ENCODE results near the gene STEAP1B. TPM values are rescaled to one million over a fixed set of nuclear protein-coding genes. Genes with fewer than 3 reads are reported as not detected.

Gene STEAP1B
- total RNA-seq, 1 donor from 2014 or later, result 1.4 TPM

GRCh38 chr7:22372863-22373262 is 127.1 kb downstream of the STEAP1B start:
- no peak overlapping the region for H3K27ac Mint-ChIP-seq (ENCODE audit: unreplicated experiment)
- no peak for TF ChIP-seq CTCF (IDR thresholded peaks at IDR 0.05)
- no peaks in the 10 kb centered on the region for H3K36me3 Mint-ChIP-seq (ENCODE audit: unreplicated experiment)
- no peaks in the 10 kb centered on the region for H3K9me3 Mint-ChIP-seq (ENCODE audit: unreplicated experiment)
- no peaks in the 10 kb centered on the region for H3K4me1 Mint-ChIP-seq (ENCODE audit: unreplicated experiment)
- H3K4me3 Mint-ChIP-seq (ENCODE audit: unreplicated experiment), result no peak overlapping the region
- DNase-seq (ENCODE audit: extremely low spot score, unreplicated experiment), result no peak
- peaks cover 6% of the 10 kb centered on the region for H3K27me3 Mint-ChIP-seq (ENCODE audit: unreplicated experiment)

- no peak overlapping the region for H3K4me3 Mint-ChIP-seq (ENCODE audit: unreplicated experiment)
- no peak overlapping the region for H3K27ac Mint-ChIP-seq (ENCODE audit: unreplicated experiment)
- no peak for TF ChIP-seq CTCF (IDR thresholded peaks at IDR 0.05)
- no peaks in the 10 kb centered on the region for H3K9me3 Mint-ChIP-seq (ENCODE audit: unreplicated experiment)
- no peaks in the 10 kb centered on the region for H3K36me3 Mint-ChIP-seq (ENCODE audit: unreplicated experiment)
- H3K27me3 Mint-ChIP-seq (ENCODE audit: unreplicated experiment), result peaks cover 6% of the 10 kb centered on the region
- H3K4me1 Mint-ChIP-seq (ENCODE audit: unreplicated experiment), result no peaks in the 10 kb centered on the region
- DNase-seq (ENCODE audit: extremely low spot score, unreplicated experiment), result no peak
Observed at GRCh38 chr7:22371878-22372277, 128.1 kb downstream of the STEAP1B start.

Other genes starting within 250 kb of the STEAP1B start
- gene RAPGEF5, start 143.0 kb downstream of the STEAP1B start, total RNA-seq, result 0.21 and 0.27 TPM in 2 replicates
- gene IL6, start 227.0 kb upstream of the STEAP1B start, total RNA-seq, result not detected in 2 replicates

All from osteocyte (in vitro differentiated cells).